ENCODE results near the gene SYMPK. TPM values are rescaled to one million over a fixed set of nuclear protein-coding genes. Genes with fewer than 3 reads are reported as not detected.
"Not testable (repeated sequence)": the region's sequence is repeated elsewhere in the genome, so short reads cannot be mapped to it uniquely, and the experiment has no call there.

Gene SYMPK
- total RNA-seq = 16.3 and 55.0 TPM in 2 replicates

GRCh38 chr19:45862564-45863334 lies at the start of gene SYMPK:
SYMPK (minus strand) TSS chr19:45863147; CDS start chr19:45854495, 8,652 bp downstream.
- peak; percentile 96 for DNase-seq (ENCODE audit: low read depth)

GRCh38 chr19:45911291-45911690 lies 48.3 kb upstream of the SYMPK start:
- no peak for DNase-seq (ENCODE audit: low read depth)

GRCh38 chr19:45908956-45909355 lies 46.0 kb upstream of the SYMPK start:
- DNase-seq (ENCODE audit: low read depth) = no peak

- DNase-seq (ENCODE audit: low read depth) = peak; percentile 51
Measured at GRCh38 chr19:45906221-45906620, 43.3 kb upstream of the SYMPK start.

- no peak for DNase-seq (ENCODE audit: low read depth)
Measured at GRCh38 chr19:45905011-45905410, 42.1 kb upstream of the SYMPK start.

- DNase-seq (ENCODE audit: low read depth) = peak; percentile 89
Measured at GRCh38 chr19:45902651-45903625, 40.0 kb upstream of the SYMPK start.

- no peak for DNase-seq (ENCODE audit: low read depth)
Measured at GRCh38 chr19:45901912-45902650, 39.1 kb upstream of the SYMPK start, which contains the start of gene MYPOP. MYPOP (minus strand) TSS chr19:45902613; CDS start chr19:45901773, 840 bp downstream.

GRCh38 chr19:45901432-45901911 lies 38.5 kb upstream of the SYMPK start:
- no peak for DNase-seq (ENCODE audit: low read depth)

- no peak for DNase-seq (ENCODE audit: low read depth)
Measured at GRCh38 chr19:45900738-45901431, 37.9 kb upstream of the SYMPK start.

- no peak for DNase-seq (ENCODE audit: low read depth)
Measured at GRCh38 chr19:45899919-45900589, 37.1 kb upstream of the SYMPK start.

GRCh38 chr19:45899253-45899652 lies 36.3 kb upstream of the SYMPK start:
- DNase-seq (ENCODE audit: low read depth) = no peak

GRCh38 chr19:45897261-45897812 lies 34.4 kb upstream of the SYMPK start:
- no peak for DNase-seq (ENCODE audit: low read depth)

GRCh38 chr19:45895983-45896599 lies 33.1 kb upstream of the SYMPK start:
- not testable (repeated sequence) for DNase-seq (ENCODE audit: low read depth)

- DNase-seq (ENCODE audit: low read depth) = no peak
Measured at GRCh38 chr19:45895519-45895972, 32.6 kb upstream of the SYMPK start.

- no peak for DNase-seq (ENCODE audit: low read depth)
Measured at GRCh38 chr19:45890877-45891276, 27.9 kb upstream of the SYMPK start.

- DNase-seq (ENCODE audit: low read depth) = no peak
Measured at GRCh38 chr19:45889210-45889885, 26.4 kb upstream of the SYMPK start.

- DNase-seq (ENCODE audit: low read depth) = no peak
Measured at GRCh38 chr19:45887200-45887710, 24.3 kb upstream of the SYMPK start.

- peak; percentile 87 for DNase-seq (ENCODE audit: low read depth)
Measured at GRCh38 chr19:45886427-45887199, 23.7 kb upstream of the SYMPK start.
